ENCODE results near the gene SUGCT.
"Not testable (repeated sequence)": the region's sequence is repeated elsewhere in the genome, so short reads cannot be mapped to it uniquely, and the experiment has no call there.

SUGCT gene

DNA sequence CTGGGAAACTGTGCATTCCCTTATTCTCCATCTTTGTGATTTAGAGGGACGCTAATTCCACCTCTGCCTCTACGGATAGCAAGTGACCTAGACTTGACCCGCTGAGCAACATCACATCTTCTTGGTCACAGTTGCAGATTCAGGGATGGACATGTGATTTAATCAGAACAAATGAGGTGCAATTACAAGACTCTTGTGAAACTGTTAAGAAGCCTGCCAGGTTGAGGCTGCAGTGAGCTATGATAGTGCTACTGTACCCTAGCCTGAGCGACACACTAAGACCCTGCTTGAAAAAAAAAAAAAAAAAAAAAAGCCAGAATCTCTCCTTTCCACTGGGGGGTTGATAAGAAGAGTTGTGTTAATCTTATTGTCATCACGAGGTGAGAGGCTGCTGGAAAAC is 14.8 kb upstream of the SUGCT start:
- no peak overlapping the region for H3K4me3 ChIP-seq (ENCODE audit: low read length)
- TF ChIP-seq, protein P1, sequence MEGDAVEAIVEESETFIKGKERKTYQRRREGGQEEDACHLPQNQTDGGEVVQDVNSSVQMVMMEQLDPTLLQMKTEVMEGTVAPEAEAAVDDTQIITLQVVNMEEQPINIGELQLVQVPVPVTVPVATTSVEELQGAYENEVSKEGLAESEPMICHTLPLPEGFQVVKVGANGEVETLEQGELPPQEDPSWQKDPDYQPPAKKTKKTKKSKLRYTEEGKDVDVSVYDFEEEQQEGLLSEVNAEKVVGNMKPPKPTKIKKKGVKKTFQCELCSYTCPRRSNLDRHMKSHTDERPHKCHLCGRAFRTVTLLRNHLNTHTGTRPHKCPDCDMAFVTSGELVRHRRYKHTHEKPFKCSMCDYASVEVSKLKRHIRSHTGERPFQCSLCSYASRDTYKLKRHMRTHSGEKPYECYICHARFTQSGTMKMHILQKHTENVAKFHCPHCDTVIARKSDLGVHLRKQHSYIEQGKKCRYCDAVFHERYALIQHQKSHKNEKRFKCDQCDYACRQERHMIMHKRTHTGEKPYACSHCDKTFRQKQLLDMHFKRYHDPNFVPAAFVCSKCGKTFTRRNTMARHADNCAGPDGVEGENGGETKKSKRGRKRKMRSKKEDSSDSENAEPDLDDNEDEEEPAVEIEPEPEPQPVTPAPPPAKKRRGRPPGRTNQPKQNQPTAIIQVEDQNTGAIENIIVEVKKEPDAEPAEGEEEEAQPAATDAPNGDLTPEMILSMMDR (conservative IDR thresholded peaks at IDR 0.05; ENCODE audit: low read depth, low read length) = no peak
- DNase-seq (ENCODE audit: low read depth) = peak; percentile 33

DNA sequence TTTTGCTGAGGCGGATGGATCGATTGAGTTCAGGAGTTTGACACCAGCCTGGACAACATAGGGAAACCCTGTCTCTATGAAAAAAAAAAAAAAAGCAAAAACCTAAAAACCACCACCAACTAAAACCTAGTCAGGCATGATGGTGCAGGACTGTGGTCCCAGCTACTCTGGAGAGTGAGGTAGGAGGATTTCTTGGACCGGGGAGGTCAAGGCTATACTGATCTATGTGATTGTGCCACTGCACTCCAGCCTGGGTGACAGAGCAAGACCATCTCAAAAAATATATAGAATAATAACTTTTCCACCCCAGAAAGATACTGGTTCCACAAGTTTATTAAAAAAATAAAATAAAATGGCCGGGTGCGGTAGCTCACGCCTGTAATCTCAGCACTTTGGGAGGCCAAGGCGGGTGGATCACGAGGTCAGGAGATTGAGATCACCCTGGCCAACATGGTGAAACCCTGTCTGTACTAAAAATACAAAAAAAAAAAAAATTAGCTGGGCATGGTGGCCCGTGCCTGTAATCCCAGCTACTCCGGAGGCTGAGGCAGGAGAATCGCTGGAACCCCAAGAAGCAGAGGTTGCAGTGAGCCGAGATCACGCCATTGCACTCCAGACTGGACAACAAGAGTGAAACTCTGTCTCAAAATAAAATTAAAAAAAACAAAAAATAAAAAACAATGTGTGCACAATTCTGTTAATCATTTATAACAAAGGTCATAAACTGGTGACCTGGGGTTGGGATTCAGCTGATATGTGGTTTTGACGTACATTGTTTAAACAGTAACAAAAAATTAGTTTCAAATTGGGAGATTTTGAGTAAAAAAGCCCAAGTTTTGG is 12.5 kb upstream of the SUGCT start:
- not testable (repeated sequence) for H3K4me3 ChIP-seq (ENCODE audit: low read length); DNase-seq (ENCODE audit: low read depth)

DNA sequence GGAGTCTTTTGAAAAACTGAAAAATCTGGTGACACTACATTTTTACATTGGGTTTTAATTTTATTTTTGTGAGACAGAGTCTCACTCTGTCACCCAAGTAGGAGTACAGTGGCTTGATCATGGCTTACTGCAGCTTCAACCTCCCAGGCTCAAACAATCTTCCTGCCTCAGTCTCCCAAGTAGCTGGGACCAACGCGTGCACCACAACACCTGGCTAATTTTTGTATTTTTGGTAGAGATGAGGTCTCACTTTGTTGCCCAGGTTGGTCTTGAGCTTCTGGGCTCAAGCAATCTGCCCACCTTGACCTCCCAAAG is 11.9 kb upstream of the SUGCT start:
- no peak overlapping the region for H3K4me3 ChIP-seq (ENCODE audit: low read length)
- no peak for DNase-seq (ENCODE audit: low read depth)
- TF ChIP-seq, protein P1 (conservative IDR thresholded peaks at IDR 0.05; ENCODE audit: low read depth, low read length) = no peak

DNA sequence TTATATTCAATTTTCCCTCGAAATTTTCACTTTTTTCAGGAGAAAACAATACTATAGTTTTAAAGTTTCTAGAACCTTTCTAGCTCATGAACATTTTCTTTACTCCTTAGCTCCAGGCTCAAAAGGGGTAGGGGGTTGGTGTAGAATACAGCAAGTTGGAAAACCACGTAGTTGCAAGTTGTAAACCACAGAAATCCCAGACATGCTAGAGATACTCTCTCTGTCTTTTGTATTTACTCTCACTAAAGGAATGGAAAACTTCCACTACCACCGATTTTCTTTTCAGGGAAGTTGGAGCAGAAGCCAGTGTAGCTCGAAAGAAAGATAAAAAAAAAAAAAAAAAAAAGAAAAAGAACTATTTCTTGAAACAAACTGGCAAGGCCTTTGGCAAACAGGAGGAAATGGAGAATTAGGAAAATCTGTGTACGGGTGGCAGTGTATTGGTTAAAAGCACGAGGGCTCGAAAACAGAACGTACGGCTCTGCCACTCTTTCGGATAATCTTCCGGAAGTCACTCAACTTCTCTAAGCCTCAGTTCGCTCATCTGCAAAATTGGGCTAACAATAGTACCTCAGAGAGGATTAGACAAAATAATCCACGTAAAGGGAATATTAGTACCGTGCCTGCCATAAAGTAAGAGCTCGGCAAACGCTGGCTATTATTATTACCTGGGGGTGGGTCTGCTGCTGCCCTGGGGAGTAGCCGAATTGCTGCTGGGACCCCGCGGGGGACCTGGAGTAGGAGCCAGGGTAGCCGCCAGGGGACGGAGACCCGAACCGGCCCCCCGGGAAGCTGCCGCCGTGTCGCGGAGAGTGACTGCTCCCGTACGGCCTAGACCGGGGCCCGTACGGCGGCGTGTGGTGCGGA is 1.0 kb upstream of the SUGCT start:
- TF ChIP-seq, protein P1 (conservative IDR thresholded peaks at IDR 0.05; ENCODE audit: low read depth, low read length) = no peak
- no peak for DNase-seq (ENCODE audit: low read depth)
- peak overlapping the region; percentile 95 for H3K4me3 ChIP-seq (ENCODE audit: low read length)

DNA sequence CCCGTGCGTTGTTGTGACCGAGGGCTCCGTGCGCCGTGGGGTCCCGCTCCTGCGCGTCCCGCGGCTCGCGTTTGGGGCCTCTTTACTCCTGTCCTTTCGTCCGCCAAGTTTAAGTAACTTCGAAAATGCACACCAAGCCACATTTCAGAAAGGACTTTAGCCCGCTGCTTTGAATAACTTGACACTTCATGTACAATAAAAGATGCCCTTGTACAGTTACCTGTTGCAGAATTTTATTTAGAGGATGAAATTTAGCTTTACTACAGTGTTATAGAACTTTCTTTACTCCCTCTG is 459 bp downstream of the SUGCT start:
- DNase-seq (ENCODE audit: low read depth) = no peak
- TF ChIP-seq, protein P1 (conservative IDR thresholded peaks at IDR 0.05; ENCODE audit: low read depth, low read length) = no peak
- H3K4me3 ChIP-seq (ENCODE audit: low read length) = peak overlapping the region; percentile 95

DNA sequence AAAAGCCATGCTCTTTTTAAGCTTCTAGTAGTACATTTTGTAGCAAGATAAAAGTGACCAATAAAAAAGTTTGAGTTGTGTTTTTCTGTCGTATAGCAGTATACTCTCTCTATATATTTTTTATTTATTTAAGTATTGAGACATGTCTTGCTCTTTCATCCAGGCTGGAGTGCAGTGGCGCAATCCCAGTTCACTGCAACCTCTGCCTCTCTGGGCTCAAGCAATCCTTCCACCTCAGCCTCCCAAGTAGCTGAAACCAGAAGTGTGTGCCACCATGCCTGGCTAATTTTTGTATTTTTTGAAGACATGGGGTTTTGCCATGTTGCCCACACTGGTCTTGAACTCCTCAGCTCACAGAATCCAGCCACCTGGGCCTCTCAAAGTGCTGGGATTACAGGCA is 2.8 kb downstream of the SUGCT start:
- DNase-seq (ENCODE audit: low read depth) = no peak
- TF ChIP-seq, protein P1 (conservative IDR thresholded peaks at IDR 0.05; ENCODE audit: low read depth, low read length) = no peak
- H3K4me3 ChIP-seq (ENCODE audit: low read length) = no peak overlapping the region

DNA sequence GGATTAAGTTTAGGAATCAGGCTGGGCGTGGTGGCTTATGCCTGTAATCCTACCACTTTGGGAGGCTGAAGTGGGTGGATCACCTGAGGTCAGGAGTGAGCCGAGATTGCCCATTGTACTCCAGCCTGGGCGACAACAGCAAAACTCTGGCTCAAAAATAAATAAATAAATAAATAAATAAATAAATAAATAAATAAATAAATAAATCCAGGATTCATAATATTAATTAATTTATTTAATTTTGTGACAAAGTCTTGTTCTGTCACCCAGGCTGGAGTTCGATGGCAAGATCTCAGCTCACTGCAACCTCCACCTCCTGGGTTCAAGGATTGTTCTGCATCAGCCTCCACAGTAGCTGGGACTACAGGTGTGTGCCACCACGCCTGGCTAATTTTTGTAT is 4.2 kb downstream of the SUGCT start:
- TF ChIP-seq, protein P1 (conservative IDR thresholded peaks at IDR 0.05; ENCODE audit: low read depth, low read length) = no peak
- H3K4me3 ChIP-seq (ENCODE audit: low read length) = no peak overlapping the region
- no peak for DNase-seq (ENCODE audit: low read depth)

DNA sequence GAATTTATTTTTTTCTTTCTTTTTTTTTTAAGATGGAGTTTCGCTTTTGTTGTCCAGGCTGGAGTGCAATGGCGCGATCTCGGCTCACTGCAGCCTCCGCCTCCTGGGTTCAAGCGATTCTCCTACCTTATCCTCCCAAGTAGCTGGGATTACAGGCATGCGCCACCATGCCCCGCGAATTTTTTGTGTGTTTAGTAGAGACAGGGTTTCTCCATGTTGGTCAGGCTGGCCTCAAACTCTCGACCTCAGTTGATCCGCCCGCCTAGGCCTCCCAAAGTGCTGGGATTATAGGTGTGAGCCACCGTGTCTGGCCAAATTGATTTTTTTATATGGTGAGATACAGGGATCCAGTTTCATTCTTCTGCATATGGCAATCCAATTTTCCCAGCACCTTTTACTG is 5.1 kb downstream of the SUGCT start:
- DNase-seq (ENCODE audit: low read depth); H3K4me3 ChIP-seq (ENCODE audit: low read length): not testable (repeated sequence)

DNA sequence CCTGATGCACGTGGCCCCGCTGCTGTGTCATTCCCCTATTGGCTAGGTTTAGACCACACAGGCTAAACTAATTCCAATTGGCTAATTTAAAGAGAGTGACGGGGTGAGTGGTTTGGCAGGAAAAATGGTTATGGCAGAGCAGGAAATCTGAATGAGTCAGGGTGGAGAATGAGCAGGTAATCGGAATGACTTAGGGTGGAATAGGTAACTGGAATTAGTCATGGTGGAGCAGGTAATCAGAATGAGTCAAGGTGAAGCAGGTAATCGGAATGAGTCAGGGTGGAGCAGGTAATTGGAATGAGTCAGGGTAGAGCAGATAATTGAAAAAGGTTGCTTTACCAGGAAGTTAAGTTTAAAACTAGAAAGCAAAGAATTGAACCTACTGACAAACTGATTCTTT is 7.1 kb downstream of the SUGCT start:
- not testable (repeated sequence) for H3K4me3 ChIP-seq (ENCODE audit: low read length); DNase-seq (ENCODE audit: low read depth)

DNA sequence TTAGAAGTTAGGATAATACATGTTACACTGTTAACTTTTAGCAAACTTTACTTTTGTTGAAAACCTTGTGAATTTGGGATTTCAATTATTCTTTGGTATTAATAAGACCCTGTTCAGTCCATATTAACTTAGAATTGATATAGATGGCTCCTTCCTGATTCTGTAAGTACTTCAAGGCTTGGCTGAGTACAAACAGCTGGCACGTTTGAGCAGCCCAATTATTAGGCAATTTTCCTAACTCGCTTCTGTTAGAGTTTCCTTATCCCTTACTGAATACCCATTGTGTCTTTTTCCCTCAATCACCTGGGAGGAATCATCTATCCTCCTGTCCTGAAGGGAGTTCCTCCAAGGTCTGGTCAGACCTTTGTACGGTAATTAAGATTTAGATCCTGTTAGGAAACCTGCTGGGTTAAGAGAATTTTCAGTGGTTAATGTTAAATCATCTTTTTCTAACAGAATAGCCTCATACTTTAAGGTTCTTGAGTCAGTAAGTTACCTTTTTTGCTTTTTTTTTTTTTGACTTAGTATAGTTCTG is 10.9 kb downstream of the SUGCT start:
- not testable (repeated sequence) for H3K4me3 ChIP-seq (ENCODE audit: low read length); DNase-seq (ENCODE audit: low read depth)

Measured in retinal pigment epithelial cell (primary cell).